Ramos (cell line): ENCODE measurements around the gene P2RY4.
"Not testable (repeated sequence)": the region's sequence is repeated elsewhere in the genome, so short reads cannot be mapped to it uniquely, and the experiment has no call there.

ENCODE experiments used
- in situ Hi-C: fragments of 300-500 bp; cut with MboI; formaldehyde crosslinking; loops from one replicate; pipeline ENCODE4 v1.14.3; 2022; ENCODE audit warnings: low sequenced_read_pairs; ENCODE audit not compliant: unreplicated experiment

The P2RY4 gene

DNA sequence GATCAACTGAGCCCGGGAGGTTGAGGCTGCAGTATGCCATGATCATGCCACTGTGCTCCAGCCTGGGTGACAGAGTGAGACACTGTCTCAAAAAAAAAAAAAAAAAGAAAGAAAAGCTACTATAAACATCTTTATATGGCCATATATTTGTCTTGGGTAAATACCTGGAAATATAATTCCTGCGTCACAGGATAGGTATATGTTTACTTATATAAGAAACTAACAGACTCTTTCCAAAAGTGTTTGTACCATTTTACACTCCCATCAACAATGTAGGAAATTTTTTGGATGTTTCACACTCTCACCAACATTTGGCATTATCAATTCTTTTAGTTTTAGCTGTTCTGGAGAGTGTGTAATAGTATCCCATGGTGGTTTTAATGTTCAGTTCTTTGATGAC, 12.8 kb downstream of the P2RY4 start:
- in situ Hi-C loops: no loop called here

- in situ Hi-C loops: no loop called here
Observed at GRCh38 chrX:70244881-70245280, 15.1 kb downstream of the P2RY4 start.

- in situ Hi-C loops: not testable (repeated sequence)
Observed at GRCh38 chrX:70243601-70244000, 16.4 kb downstream of the P2RY4 start.

- in situ Hi-C loops: no loop called here
Observed at GRCh38 chrX:70241501-70241900, 18.5 kb downstream of the P2RY4 start.

DNA sequence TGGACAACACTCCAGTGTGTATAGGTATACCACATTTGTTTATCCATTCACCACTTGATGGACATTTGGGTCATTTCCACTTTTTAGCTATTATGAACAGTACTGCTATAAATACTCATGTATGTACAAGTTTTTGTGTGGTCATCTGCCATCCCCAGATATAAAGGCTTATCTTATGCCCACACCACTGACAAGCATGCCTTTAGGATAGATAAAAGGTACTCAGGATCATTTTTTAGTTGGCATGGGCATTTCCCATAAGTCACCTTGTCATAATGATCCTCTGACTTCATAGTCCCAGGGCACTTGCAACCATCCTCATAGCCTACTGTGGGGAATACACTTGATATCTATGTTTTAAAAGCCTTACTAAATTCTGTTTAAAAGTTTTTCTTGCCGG, 19.3 kb downstream of the P2RY4 start:
- in situ Hi-C loops: no loop called here

DNA sequence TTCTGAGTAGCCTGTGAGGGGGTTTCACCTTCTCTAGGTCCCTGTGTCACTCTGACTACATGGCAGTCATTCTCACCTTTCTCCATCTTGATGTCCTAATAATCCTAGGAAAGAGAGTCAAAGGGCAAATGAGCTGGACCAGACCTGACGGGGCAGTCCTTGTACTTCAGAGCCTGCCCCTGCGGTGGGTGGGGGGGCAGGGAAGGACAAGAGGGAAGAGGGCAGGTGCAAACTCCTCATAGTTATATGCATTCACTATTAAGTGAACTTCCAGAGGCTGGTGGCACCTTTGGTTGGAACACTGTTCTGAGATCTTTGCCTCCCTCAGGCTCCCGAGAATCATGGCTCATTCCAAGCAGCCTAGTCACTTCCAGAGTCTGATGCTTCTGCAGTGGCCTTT, 25.6 kb downstream of the P2RY4 start, which contains the start of gene AWAT1:
AWAT1 (plus strand) TSS at position 301 of the 400 bp plus-strand sequence; CDS start at position 342, 41 bp downstream.
- in situ Hi-C loops: no loop called here

DNA sequence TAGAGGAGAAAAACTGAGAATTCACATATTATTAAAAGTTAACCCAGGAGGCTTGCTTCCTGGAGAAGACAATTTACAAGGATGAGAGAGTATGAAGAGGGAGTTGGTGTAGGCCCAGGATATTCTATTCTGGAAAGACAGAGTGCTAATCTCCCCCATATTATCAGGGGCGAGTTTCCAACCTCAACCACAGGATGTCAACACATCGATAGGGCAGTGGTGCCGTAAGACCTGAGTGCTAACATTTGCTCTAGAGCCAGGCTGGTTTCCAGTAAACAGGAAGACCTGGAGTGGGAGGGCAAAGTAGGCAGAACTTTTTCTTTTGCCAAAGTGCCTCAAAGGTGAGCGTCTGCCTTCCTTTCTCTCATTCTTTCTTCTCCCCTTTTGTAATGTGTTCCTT, 28.3 kb downstream of the P2RY4 start:
- in situ Hi-C loops: no loop called here

DNA sequence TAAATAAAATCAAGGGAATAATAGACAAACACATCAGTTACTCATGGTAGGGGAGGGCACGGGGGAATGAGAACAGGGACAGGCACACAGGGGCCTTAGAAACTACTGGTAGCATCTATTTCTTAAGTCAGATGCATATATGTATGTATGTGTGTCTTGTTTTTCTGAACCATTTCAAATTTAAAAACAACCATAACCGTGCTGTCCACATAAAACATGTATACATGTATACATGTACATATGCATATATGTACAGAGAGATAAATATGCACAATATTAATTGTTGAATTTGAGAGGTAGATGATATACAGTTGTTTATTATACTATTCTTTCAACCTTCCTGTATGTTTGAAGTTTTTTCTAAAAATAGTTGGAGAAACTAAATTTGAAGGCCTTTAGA, 33.3 kb downstream of the P2RY4 start:
- in situ Hi-C loops: no loop called here

GRCh38 chrX:70226048-70226447, 34.0 kb downstream of the P2RY4 start:
- in situ Hi-C loops: no loop called here

DNA sequence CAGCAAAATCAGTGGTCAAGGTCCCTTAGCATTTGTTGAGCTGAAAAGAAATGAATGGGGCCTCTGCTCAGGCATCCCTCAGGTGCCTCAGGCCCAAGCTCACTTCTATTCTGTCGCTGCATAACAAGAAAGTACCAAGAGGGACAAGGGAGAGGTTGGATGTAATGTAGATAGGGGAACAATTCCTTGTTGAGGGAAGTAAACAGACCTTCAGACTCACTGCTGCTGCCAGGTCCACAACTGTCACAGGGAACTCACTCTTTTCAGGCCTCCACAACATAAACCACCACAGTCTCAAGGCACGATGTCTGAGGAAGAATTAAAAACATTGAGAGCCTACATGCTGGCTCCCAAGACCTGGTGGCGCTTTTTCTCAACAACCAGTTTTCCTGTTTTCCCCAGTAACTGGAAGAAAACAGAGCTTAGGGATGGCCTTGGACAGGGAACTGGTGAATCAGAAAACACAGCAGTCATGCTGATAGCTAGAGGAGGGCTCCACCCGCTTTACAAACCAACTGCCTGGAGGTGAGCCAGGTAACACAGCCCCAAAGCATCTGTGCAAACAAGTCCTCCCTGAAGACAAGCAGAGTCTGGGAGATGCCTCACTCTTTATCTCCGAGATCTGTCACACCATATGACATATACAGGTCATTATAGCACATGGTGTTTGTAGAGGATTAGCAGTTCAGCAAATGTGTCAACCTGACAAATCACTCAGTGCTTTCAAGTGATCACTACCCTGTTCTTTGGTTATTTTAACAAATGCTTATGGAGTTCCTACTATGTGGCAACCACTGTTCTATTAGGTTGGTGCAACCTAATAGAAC, 39.9 kb downstream of the P2RY4 start:
- in situ Hi-C loops: no loop called here

DNA sequence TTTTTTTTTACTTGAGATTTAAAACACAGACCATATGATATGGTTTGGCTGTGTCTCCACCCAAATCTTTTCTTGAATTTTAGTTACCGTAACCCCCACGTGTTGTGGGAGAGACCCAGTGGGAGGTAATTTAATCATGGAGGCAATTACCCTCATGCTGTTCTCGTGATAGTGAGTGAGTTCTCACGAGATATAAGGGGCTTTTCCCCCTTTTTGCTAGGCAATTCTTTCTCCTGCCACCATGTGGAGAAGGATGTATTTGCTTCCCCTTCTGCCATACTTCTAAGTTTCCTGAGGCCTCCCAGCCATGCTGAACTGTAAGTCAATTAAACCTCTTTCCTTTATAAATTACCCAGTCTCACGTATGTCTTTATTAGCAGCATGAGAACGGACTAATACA, 50.4 kb downstream of the P2RY4 start:
- in situ Hi-C loops: not testable (repeated sequence)

DNA sequence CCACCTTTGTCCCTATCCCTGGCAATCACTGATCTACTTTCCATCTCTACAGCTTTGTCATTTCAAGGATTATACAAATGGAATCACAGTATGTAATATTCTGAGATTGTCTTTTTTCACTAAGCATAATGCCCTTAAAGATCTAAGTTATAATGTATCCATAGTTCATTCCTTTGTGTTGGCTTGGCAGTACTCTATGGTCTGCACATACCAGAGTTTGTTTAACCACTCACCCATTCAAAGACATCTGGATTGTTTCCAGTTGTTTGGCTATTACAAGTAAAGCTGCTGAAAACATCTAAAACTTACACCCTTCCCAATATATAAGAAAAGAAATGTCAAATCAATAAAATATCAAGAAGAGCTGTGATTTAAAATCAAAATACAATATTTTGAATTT, 51.5 kb downstream of the P2RY4 start:
- in situ Hi-C loops: no loop called here
